Upper lobe of left lung (tissue), 6 donors: Measurements from ENCODE around the gene ACTN4. TPM values are rescaled to one million over a fixed set of nuclear protein-coding genes. Genes with fewer than 3 reads are reported as not detected.
A peak's percentile ranks its signal among the peaks of the same experiment; 100 is the strongest.

ENCODE experiments used
- ATAC-seq, 2 donors: fragments of 200-7000 bp; cut with Tn5 transposase; one replicate each; pipeline ENCODE4 v1.9.1; 2022; ENCODE audit warnings: mild to moderate bottlenecking in 2 of 2, moderate library complexity in 2 of 2; ENCODE audit not compliant: low FRiP score in 2 of 2
- DNase-seq, 2 donors: peaks; one replicate each; pipeline ENCODE4 v3.0.0-alpha.2; 2019 to 2020
- H3K27ac ChIP-seq, 4 donors: fragments of 200-600 bp; sonication (generic); one replicate each; pipeline ENCODE4 v1.5.1; 2016 to 2019
- H3K27me3 ChIP-seq, 4 donors: fragments of 200-600 bp; sonication (generic); one replicate each; pipeline ENCODE4 v1.5.1; 2017 to 2019
- H3K36me3 ChIP-seq, 4 donors: fragments of 200-600 bp; sonication (generic); one replicate each; pipeline ENCODE4 v1.5.1; 2016 to 2019
- H3K4me1 ChIP-seq, 4 donors: fragments of 200-600 bp; sonication (generic); one replicate each; pipeline ENCODE4 v1.5.1; 2018 to 2019
- H3K4me3 ChIP-seq, 4 donors: fragments of 200-600 bp; sonication (generic); one replicate each; pipeline ENCODE4 v1.5.1; 2017 to 2019; ENCODE audit warnings: mild to moderate bottlenecking in 2 of 4, moderate library complexity in 1 of 4
- H3K9me3 ChIP-seq, 4 donors: fragments of 200-600 bp; sonication (generic); one replicate each; pipeline ENCODE4 v1.5.1; 2018 to 2019
- CTCF ChIP-seq, 6 experiments: fragments of 450-650 bp in 4 of 6; fragments of 200-600 bp in 2 of 6; sonication (generic) in 2 of 6; IDR thresholded peaks; one replicate each; pipeline ENCODE4 v1.5.1; 2016 to 2019; ENCODE audit warnings: antibody characterized with exemption in 6 of 6
- EP300 ChIP-seq, 4 donors: sonication (generic); formaldehyde crosslinking; IDR thresholded peaks; one replicate each; pipeline ENCODE4 v1.5.1; 2017; ENCODE audit warnings: antibody characterized with exemption in 4 of 4, control low read depth in 2 of 4
- POLR2A ChIP-seq, 4 donors: fragments of 450-650 bp; IDR thresholded peaks; one replicate each; pipeline ENCODE4 v1.5.1; 2016 to 2017; ENCODE audit warnings: antibody characterized with exemption in 4 of 4, mild to moderate bottlenecking in 2 of 4
- POLR2AphosphoS5 ChIP-seq, 2 donors: sonication (generic); formaldehyde crosslinking; IDR thresholded peaks; one replicate each; pipeline ENCODE4 v1.5.1; 2017; ENCODE audit warnings: antibody characterized with exemption in 2 of 2
- WGBS, 2 donors: methylation state at CpG; one replicate each; pipeline ENCODE4 v1.1.5; 2017 to 2018; 5-methylcytosine and 5-hydroxymethylcytosine counted together
- total RNA-seq, 6 donors: library from RNA; depleted of rRNA in 4 of 6; stranded (reverse); fragments of >200 nt in 4 of 6; gene quantifications; one replicate each; pipeline versions ENCODE4 v1.1.0 to v1.2.1, GENCODE V29; 2016 to 2021
- donor health status: DM: no; HTN: no; CAD: no; lungs with moderate emphysema.
- donor health status: DM: no; HTN: yes; CAD: no; lungs with severe emphysema.

The ACTN4 gene
- total RNA-seq, 6 donors from 2014 or later, result 162 to 636 (median 512) TPM

- H3K27ac ChIP-seq, result peak overlapping the region in 3 of 4 donors; percentile 36 to 46 (median 43)
- no peaks in the 10 kb centered on the region for H3K9me3 ChIP-seq
- H3K36me3 ChIP-seq, result peaks cover 32 to 100% (median 97%) of the 10 kb centered on the region in 4 donors
- peaks cover 33 to 49% (median 41%) of the 10 kb centered on the region in 4 donors for H3K4me1 ChIP-seq
- WGBS, 2 donors, result 87 to 90% methylated on average over 13 to 14 of the region's 14 CpGs
- no peaks in the 10 kb centered on the region for H3K27me3 ChIP-seq
- TF ChIP-seq POLR2AphosphoS5 (IDR thresholded peaks at IDR 0.05), result no peak
- TF ChIP-seq POLR2A (IDR thresholded peaks at IDR 0.05), result no peak
- no peak for TF ChIP-seq EP300 (IDR thresholded peaks at IDR 0.05)
- no peak for TF ChIP-seq CTCF (IDR thresholded peaks at IDR 0.05)
- DNase-seq (no peak), ATAC-seq (no peak)
- H3K4me3 ChIP-seq, result no peak overlapping the region
Observed at GRCh38 chr19:38713865-38714264, 66.4 kb downstream of the ACTN4 start.

GRCh38 chr19:38714354-38714778 lies 66.9 kb downstream of the ACTN4 start:
- H3K4me3 ChIP-seq, result no peak overlapping the region
- H3K27ac ChIP-seq, result peak overlapping the region in 3 of 4 donors; percentile 17 to 46 (median 43)
- H3K4me1 ChIP-seq, result peaks cover 33 to 49% (median 40%) of the 10 kb centered on the region in 4 donors
- no peaks in the 10 kb centered on the region for H3K27me3 ChIP-seq
- H3K36me3 ChIP-seq, result peaks cover 28 to 100% (median 96%) of the 10 kb centered on the region in 4 donors
- WGBS, 2 donors, result 87 to 95% methylated on average over 11 to 14 of the region's 14 CpGs
- ATAC-seq, result no peak
- TF ChIP-seq CTCF (IDR thresholded peaks at IDR 0.05) (no peak), EP300 (IDR thresholded peaks at IDR 0.05) (no peak), POLR2A (IDR thresholded peaks at IDR 0.05) (no peak), POLR2AphosphoS5 (IDR thresholded peaks at IDR 0.05) (no peak)
- H3K9me3 ChIP-seq, result no peaks in the 10 kb centered on the region
- no peak for DNase-seq

GRCh38 chr19:38715555-38715954 lies 68.1 kb downstream of the ACTN4 start:
- no peaks in the 10 kb centered on the region for H3K27me3 ChIP-seq
- peaks cover 25 to 100% (median 94%) of the 10 kb centered on the region in 4 donors for H3K36me3 ChIP-seq
- no peak for ATAC-seq
- no peak overlapping the region for H3K4me3 ChIP-seq
- no peaks in the 10 kb centered on the region for H3K9me3 ChIP-seq
- WGBS, 2 donors, result 84 to 87% methylated on average over 3 of the region's 3 CpGs
- H3K27ac ChIP-seq, result peak overlapping the region in 1 of 4 donors; percentile 14
- TF ChIP-seq POLR2AphosphoS5 (IDR thresholded peaks at IDR 0.05) (no peak), CTCF (IDR thresholded peaks at IDR 0.05) (no peak), POLR2A (IDR thresholded peaks at IDR 0.05) (no peak), EP300 (IDR thresholded peaks at IDR 0.05) (no peak)
- no peak for DNase-seq
- H3K4me1 ChIP-seq, result peaks cover 33 to 50% (median 42%) of the 10 kb centered on the region in 4 donors

- DNase-seq, result peak in 1 of 2 donors; percentile 63
- peaks cover 29 to 100% (median 94%) of the 10 kb centered on the region in 4 donors for H3K36me3 ChIP-seq
Observed at GRCh38 chr19:38717051-38717450, 69.6 kb downstream of the ACTN4 start.

More at GRCh38 chr19:38717051-38717450, 69.6 kb downstream of the ACTN4 start:
- Histone ChIP-seq H3K4me1 (peaks cover 22 to 45% (median 33%) of the 10 kb centered on the region in 4 donors), H3K9me3 (no peaks in the 10 kb centered on the region), H3K27me3 (no peaks in the 10 kb centered on the region), H3K4me3 (no peak overlapping the region), H3K27ac (no peak overlapping the region)
- ATAC-seq, result no peak
- TF ChIP-seq CTCF (IDR thresholded peaks at IDR 0.05), result no peak
- no peak for TF ChIP-seq EP300 (IDR thresholded peaks at IDR 0.05)
- no peak for TF ChIP-seq POLR2AphosphoS5 (IDR thresholded peaks at IDR 0.05)
- no peak for TF ChIP-seq POLR2A (IDR thresholded peaks at IDR 0.05)
- WGBS, 2 donors, result 75 to 92% methylated on average over 3 to 17 of the region's 17 CpGs
